ENCODE data around the gene BANF1. TPM values are rescaled to one million over a fixed set of nuclear protein-coding genes. Genes with fewer than 3 reads are reported as not detected.

BANF1 gene
- total and polyA plus RNA-seq, 10 of the 15 experiments (the other 5 are each of a cell fraction or from before 2014, with no cell fraction given) = 99.0 to 574 (median 297) TPM

DNA sequence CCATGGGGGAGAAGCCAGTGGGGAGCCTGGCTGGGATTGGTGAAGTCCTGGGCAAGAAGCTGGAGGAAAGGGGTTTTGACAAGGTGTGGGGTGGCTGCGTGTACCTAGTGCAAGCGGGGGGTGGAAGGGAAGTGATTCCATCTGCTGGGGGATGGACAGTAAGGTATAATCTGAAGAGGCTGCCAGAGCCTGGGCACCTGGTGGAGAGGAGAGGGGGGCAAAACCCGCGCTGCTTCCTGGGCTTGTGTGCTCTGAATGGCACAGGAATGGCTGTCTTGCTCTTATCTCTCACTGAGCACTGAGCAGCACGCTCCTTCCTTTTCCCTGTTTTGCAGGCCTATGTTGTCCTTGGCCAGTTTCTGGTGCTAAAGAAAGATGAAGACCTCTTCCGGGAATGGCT lies 988 bp downstream of the BANF1 start (continued):
- TF ChIP-seq, protein P1, sequence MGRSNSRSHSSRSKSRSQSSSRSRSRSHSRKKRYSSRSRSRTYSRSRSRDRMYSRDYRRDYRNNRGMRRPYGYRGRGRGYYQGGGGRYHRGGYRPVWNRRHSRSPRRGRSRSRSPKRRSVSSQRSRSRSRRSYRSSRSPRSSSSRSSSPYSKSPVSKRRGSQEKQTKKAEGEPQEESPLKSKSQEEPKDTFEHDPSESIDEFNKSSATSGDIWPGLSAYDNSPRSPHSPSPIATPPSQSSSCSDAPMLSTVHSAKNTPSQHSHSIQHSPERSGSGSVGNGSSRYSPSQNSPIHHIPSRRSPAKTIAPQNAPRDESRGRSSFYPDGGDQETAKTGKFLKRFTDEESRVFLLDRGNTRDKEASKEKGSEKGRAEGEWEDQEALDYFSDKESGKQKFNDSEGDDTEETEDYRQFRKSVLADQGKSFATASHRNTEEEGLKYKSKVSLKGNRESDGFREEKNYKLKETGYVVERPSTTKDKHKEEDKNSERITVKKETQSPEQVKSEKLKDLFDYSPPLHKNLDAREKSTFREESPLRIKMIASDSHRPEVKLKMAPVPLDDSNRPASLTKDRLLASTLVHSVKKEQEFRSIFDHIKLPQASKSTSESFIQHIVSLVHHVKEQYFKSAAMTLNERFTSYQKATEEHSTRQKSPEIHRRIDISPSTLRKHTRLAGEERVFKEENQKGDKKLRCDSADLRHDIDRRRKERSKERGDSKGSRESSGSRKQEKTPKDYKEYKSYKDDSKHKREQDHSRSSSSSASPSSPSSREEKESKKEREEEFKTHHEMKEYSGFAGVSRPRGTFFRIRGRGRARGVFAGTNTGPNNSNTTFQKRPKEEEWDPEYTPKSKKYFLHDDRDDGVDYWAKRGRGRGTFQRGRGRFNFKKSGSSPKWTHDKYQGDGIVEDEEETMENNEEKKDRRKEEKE (IDR thresholded peaks at IDR 0.05) = no peak
- TF ChIP-seq PAX5 (IDR thresholded peaks at IDR 0.05; ENCODE audit: borderline replicate concordance, low read depth, low read length) = no peak

DNA sequence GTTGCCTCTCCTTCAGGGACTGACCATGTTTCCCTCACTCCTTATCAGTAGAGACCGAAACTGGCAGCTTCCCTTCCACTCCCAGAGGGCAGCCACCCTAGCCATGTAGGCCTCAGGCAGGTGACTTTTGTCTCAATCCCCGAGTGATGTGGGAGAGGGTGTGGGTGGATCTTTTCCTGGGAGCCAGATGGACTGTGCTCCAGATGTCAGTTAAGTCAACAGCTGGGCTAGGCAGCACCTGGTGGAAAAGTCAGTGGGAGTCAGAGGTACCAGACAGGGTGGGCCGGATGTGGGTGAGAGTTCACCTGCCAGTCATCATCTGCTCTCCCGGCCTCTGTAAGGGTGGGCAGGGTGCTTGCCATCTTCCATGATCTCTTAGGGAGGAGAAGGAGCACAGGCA lies 1.9 kb downstream of the BANF1 start:
- no peak for FAIRE-seq
- ChIA-PET CTCF (interaction anchor here (1.3 kb wide), 1 partner anchor 132 kb away, joined by 3 read pairs; no protein-coding TSS in a partner anchor), RAD21 (ENCODE audit: unreplicated experiment) (no interaction called here), SMC1A (ENCODE audit: uncharacterized antibody, unreplicated experiment) (no interaction called here), POLR2A (interaction anchor here (1.0 kb wide), 1 partner anchor 65 kb away, joined by 4 read pairs; no protein-coding TSS in a partner anchor)
- Histone ChIP-seq H3K4me1 (ENCODE audit: control insufficient read depth, insufficient read depth, low read length) (peaks cover 11% of the 10 kb centered on the region), H3K4me3 (no peak overlapping the region), H3K9me3 (replicated peaks; ENCODE audit: control insufficient read depth, insufficient read depth, low read length) (no peaks in the 10 kb centered on the region), H3K36me3 (ENCODE audit: control insufficient read depth in 2 of 2, insufficient read depth in 2 of 2, low read length in 1 of 2) (peaks cover 9 to 11% of the 10 kb centered on the region in 2 experiments), H3K79me2 (ENCODE audit: control insufficient read depth, insufficient read depth, low read length) (peaks cover 33% of the 10 kb centered on the region), H3K9ac (ENCODE audit: control insufficient read depth, insufficient read depth, low read length) (no peak overlapping the region), H4K20me1 (ENCODE audit: control insufficient read depth, insufficient read depth) (no peaks in the 10 kb centered on the region), H2AFZ (ENCODE audit: control insufficient read depth, low read depth, low read length) (no peak overlapping the region), H3K27me3 (replicated peaks in 1 of 2; ENCODE audit: control insufficient read depth in 2 of 2, insufficient read depth in 2 of 2, low read length in 1 of 2) (no peaks in the 10 kb centered on the region), H3K4me2 (ENCODE audit: control insufficient read depth, insufficient read depth) (no peak overlapping the region), H3K27ac (ENCODE audit: control insufficient read depth, insufficient read depth) (no peak overlapping the region; the same call in 1 of the 2 replicates)
- intact Hi-C loops (cut with micrococcal nuclease; ENCODE audit: unreplicated experiment) (no loop called here), in situ Hi-C loops (cut with MboI) (no loop called here)
- TF ChIP-seq NFXL1 (IDR thresholded peaks at IDR 0.05; ENCODE audit: borderline replicate concordance) = no peak
- WGBS (ENCODE audit: insufficient coverage, insufficient replicate concordance, low lambda C conversion rate, missing lambda C conversion rate) = 53% methylated on average over 4 of the region's 4 CpGs
- ATAC-seq = no peak
- BruUV-seq (replicated peaks) = no TSS peak
- DNase-seq (ENCODE audit: low read depth, low spot score) = no peak
